Superior temporal gyrus (tissue), 1 donor: Measurements from ENCODE around the gene DSCAML1.
A peak's percentile ranks its signal among the peaks of the same experiment; 100 is the strongest.

Source experiments
- DNase-seq: peaks from one replicate; pipeline ENCODE4 v3.0.0-alpha.2; 2016; ENCODE audit errors: extremely low spot score

Gene DSCAML1

GRCh38 chr11:117697319-117697718, 99.7 kb downstream of the DSCAML1 start:
- DNase-seq = no peak

- no peak for DNase-seq
These were observed 100.5 kb downstream of the DSCAML1 start for GRCh38 chr11:117696540-117696939.

- no peak for DNase-seq
These were observed 103.7 kb downstream of the DSCAML1 start for GRCh38 chr11:117693344-117693743.

GRCh38 chr11:117691516-117691915, 105.5 kb downstream of the DSCAML1 start:
- no peak for DNase-seq

- no peak for DNase-seq
These were observed 105.8 kb downstream of the DSCAML1 start for GRCh38 chr11:117691218-117691514.

- DNase-seq = no peak
These were observed 106.4 kb downstream of the DSCAML1 start for GRCh38 chr11:117690484-117691217.

- DNase-seq = no peak
These were observed 108.7 kb downstream of the DSCAML1 start for GRCh38 chr11:117688255-117688797.

- DNase-seq = no peak
These were observed 109.2 kb downstream of the DSCAML1 start for GRCh38 chr11:117687776-117688175.

- no peak for DNase-seq
These were observed 110.3 kb downstream of the DSCAML1 start for GRCh38 chr11:117686711-117687110.

- no peak for DNase-seq
These were observed 111.5 kb downstream of the DSCAML1 start for GRCh38 chr11:117685566-117685965.

- DNase-seq = no peak
These were observed 112.3 kb downstream of the DSCAML1 start for GRCh38 chr11:117684731-117685130.

GRCh38 chr11:117684111-117684510, 112.9 kb downstream of the DSCAML1 start:
- DNase-seq = no peak

GRCh38 chr11:117681438-117681837, 115.6 kb downstream of the DSCAML1 start:
- DNase-seq = no peak

- DNase-seq = no peak
These were observed 117.6 kb downstream of the DSCAML1 start for GRCh38 chr11:117679461-117679860.

GRCh38 chr11:117678658-117679406, 118.2 kb downstream of the DSCAML1 start:
- DNase-seq = peak; percentile 88

GRCh38 chr11:117677729-117678310, 119.2 kb downstream of the DSCAML1 start:
- DNase-seq = peak; percentile 87

- no peak for DNase-seq
These were observed 120.5 kb downstream of the DSCAML1 start for GRCh38 chr11:117676501-117676900.

- peak; percentile 84 for DNase-seq
These were observed 123.4 kb downstream of the DSCAML1 start for GRCh38 chr11:117673602-117674001.

- DNase-seq = no peak
These were observed 125.6 kb downstream of the DSCAML1 start for GRCh38 chr11:117671370-117671769.

GRCh38 chr11:117670924-117671323, 126.1 kb downstream of the DSCAML1 start:
- no peak for DNase-seq

- DNase-seq = peak; percentile 77
These were observed 126.6 kb downstream of the DSCAML1 start for GRCh38 chr11:117670443-117670842.

- no peak for DNase-seq
These were observed 127.4 kb downstream of the DSCAML1 start for GRCh38 chr11:117669616-117670015.

GRCh38 chr11:117669062-117669461, 128.0 kb downstream of the DSCAML1 start:
- DNase-seq = peak; percentile 58
